Endothelial cell of umbilical vein (primary cell): ENCODE results near the gene PCMT1.

Source experiments
- EZH2 ChIP-seq: IDR thresholded peaks from 2 replicates; pipeline ENCODE4 v1.6.1; 2012; ENCODE audit warnings: borderline replicate concordance, low read depth, mild to moderate bottlenecking, moderate library complexity, low read length, inconsistent platforms; ENCODE audit not compliant: severe bottlenecking
- GATA2 ChIP-seq: IDR thresholded peaks from 2 replicates; pipeline ENCODE4 v1.7.0; 2011; ENCODE audit warnings: low read depth, mild to moderate bottlenecking, moderate library complexity, mixed read lengths, low read length; ENCODE audit not compliant: insufficient read length, insufficient read depth
- MAX ChIP-seq: IDR thresholded peaks from 2 replicates; pipeline ENCODE4 v1.6.1; 2011; ENCODE audit not compliant: insufficient read depth, insufficient read length
- POLR2A ChIP-seq: IDR thresholded peaks from 2 replicates; pipeline ENCODE4 v1.6.1; 2012; ENCODE audit warnings: low read depth, mild to moderate bottlenecking, control low read depth, low read length
- TF ChIP-seq, protein P1 (sequence below), 2 donors: IDR thresholded peaks; 1 replicate in 1 of 2; 2 replicates in 1 of 2; pipeline ENCODE4 v1.5.1; 2011; ENCODE audit warnings: low read length in 2 of 2, mild to moderate bottlenecking in 2 of 2, moderate library complexity in 2 of 2, control low read depth in 1 of 2, inconsistent platforms in 1 of 2, low read depth in 1 of 2; ENCODE audit not compliant: insufficient read depth in 1 of 2; ENCODE audit errors: extremely low read depth in 1 of 2

- TF ChIP-seq, protein P1, sequence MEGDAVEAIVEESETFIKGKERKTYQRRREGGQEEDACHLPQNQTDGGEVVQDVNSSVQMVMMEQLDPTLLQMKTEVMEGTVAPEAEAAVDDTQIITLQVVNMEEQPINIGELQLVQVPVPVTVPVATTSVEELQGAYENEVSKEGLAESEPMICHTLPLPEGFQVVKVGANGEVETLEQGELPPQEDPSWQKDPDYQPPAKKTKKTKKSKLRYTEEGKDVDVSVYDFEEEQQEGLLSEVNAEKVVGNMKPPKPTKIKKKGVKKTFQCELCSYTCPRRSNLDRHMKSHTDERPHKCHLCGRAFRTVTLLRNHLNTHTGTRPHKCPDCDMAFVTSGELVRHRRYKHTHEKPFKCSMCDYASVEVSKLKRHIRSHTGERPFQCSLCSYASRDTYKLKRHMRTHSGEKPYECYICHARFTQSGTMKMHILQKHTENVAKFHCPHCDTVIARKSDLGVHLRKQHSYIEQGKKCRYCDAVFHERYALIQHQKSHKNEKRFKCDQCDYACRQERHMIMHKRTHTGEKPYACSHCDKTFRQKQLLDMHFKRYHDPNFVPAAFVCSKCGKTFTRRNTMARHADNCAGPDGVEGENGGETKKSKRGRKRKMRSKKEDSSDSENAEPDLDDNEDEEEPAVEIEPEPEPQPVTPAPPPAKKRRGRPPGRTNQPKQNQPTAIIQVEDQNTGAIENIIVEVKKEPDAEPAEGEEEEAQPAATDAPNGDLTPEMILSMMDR (IDR thresholded peaks at IDR 0.05; ENCODE audit: extremely low read depth in 1 of 2, insufficient read depth in 1 of 2, low read depth in 1 of 2, low read length in 2 of 2), result no peak
- TF ChIP-seq POLR2A (no peak), GATA2 (no peak), EZH2 (no peak), MAX (no peak)
Measured at GRCh38 chr6:149809798-149810197, 60.3 kb downstream of the PCMT1 start.
